T-helper 2 cell treated with Interferon-gamma antibody and Interleukin-4, amounts not matched to agents 5 μg/mL and 100 μg/mL, for 36 hours (primary cell): ENCODE data around the gene ALX4.
A peak's percentile ranks its signal among the peaks of the same experiment; 100 is the strongest.

Source experiments
- DNase-seq: peaks from one replicate; pipeline ENCODE4 v3.0.0; 2021; ENCODE audit warnings: low spot score
- H3K27ac Mint-ChIP-seq: one replicate; pipeline ENCODE4 v1.8.0; 2021; ENCODE audit warnings: mild to moderate bottlenecking, mixed read lengths
- H3K27me3 Mint-ChIP-seq: one replicate; pipeline ENCODE4 v1.8.0; 2021; ENCODE audit warnings: low read depth, mixed read lengths
- H3K36me3 Mint-ChIP-seq: one replicate; pipeline ENCODE4 v1.8.0; 2021; ENCODE audit warnings: low read depth, mixed read lengths
- H3K4me1 Mint-ChIP-seq: one replicate; pipeline ENCODE4 v1.8.0; 2021; ENCODE audit warnings: low read depth, mixed read lengths
- H3K4me3 Mint-ChIP-seq: one replicate; pipeline ENCODE4 v1.8.0; 2022; ENCODE audit warnings: mild to moderate bottlenecking, moderate library complexity, mixed read lengths
- H3K9me3 Mint-ChIP-seq: one replicate; pipeline ENCODE4 v1.8.0; 2021; ENCODE audit warnings: mixed read lengths

The ALX4 gene

GRCh38 chr11:44305470-44306051 is 4.4 kb downstream of the ALX4 start:
- peak; percentile 28 for DNase-seq
- Mint-ChIP-seq H3K27ac (peak overlapping the region; percentile 60), H3K9me3 (no peaks in the 10 kb centered on the region)

GRCh38 chr11:44305026-44305469 is 4.9 kb downstream of the ALX4 start:
- Mint-ChIP-seq H3K9me3 (no peaks in the 10 kb centered on the region), H3K36me3 (peaks cover 3% of the 10 kb centered on the region), H3K27me3 (peaks cover 87% of the 10 kb centered on the region), H3K4me1 (peaks cover 15% of the 10 kb centered on the region), H3K4me3 (peak overlapping the region; percentile 87), H3K27ac (peak overlapping the region; percentile 60)
- no peak for DNase-seq

More at GRCh38 chr11:44305470-44306051, 4.4 kb downstream of the ALX4 start:
- H3K4me3 Mint-ChIP-seq, result peak overlapping the region; percentile 87
- H3K4me1 Mint-ChIP-seq, result peaks cover 15% of the 10 kb centered on the region
- peaks cover 89% of the 10 kb centered on the region for H3K27me3 Mint-ChIP-seq
- peaks cover 3% of the 10 kb centered on the region for H3K36me3 Mint-ChIP-seq

GRCh38 chr11:44304091-44305025 is 5.6 kb downstream of the ALX4 start:
- Mint-ChIP-seq H3K36me3 (peaks cover 3% of the 10 kb centered on the region), H3K27me3 (peaks cover 82% of the 10 kb centered on the region), H3K4me1 (peaks cover 15% of the 10 kb centered on the region), H3K4me3 (peak overlapping the region; percentile 87), H3K27ac (no peak overlapping the region), H3K9me3 (no peaks in the 10 kb centered on the region)
- DNase-seq, result no peak

- Mint-ChIP-seq H3K27me3 (peaks cover 76% of the 10 kb centered on the region), H3K9me3 (no peaks in the 10 kb centered on the region), H3K36me3 (peaks cover 3% of the 10 kb centered on the region), H3K27ac (no peak overlapping the region), H3K4me1 (peaks cover 15% of the 10 kb centered on the region), H3K4me3 (no peak overlapping the region)
- DNase-seq, result no peak
These were observed 6.5 kb downstream of the ALX4 start for GRCh38 chr11:44303401-44303938.

GRCh38 chr11:44301564-44302271 is 8.2 kb downstream of the ALX4 start:
- Mint-ChIP-seq H3K4me3 (no peak overlapping the region), H3K9me3 (no peaks in the 10 kb centered on the region), H3K27ac (no peak overlapping the region), H3K36me3 (peaks cover 2% of the 10 kb centered on the region), H3K27me3 (peaks cover 58% of the 10 kb centered on the region), H3K4me1 (peaks cover 14% of the 10 kb centered on the region)
- DNase-seq, result peak; percentile 17

- H3K27ac Mint-ChIP-seq, result no peak overlapping the region
These were observed 8.9 kb downstream of the ALX4 start for GRCh38 chr11:44300844-44301563.

GRCh38 chr11:44298862-44299261 is 11.1 kb downstream of the ALX4 start:
- H3K27me3 Mint-ChIP-seq, result peaks cover 31% of the 10 kb centered on the region

More at GRCh38 chr11:44300844-44301563, 8.9 kb downstream of the ALX4 start:
- Mint-ChIP-seq H3K9me3 (no peaks in the 10 kb centered on the region), H3K4me3 (no peak overlapping the region), H3K27me3 (peaks cover 52% of the 10 kb centered on the region), H3K36me3 (no peaks in the 10 kb centered on the region), H3K4me1 (peaks cover 9% of the 10 kb centered on the region)
- no peak for DNase-seq

GRCh38 chr11:44290208-44290607 is 19.7 kb downstream of the ALX4 start:
- no peak for DNase-seq
- Mint-ChIP-seq H3K27me3 (no peaks in the 10 kb centered on the region), H3K4me1 (no peaks in the 10 kb centered on the region), H3K9me3 (no peaks in the 10 kb centered on the region), H3K36me3 (no peaks in the 10 kb centered on the region), H3K4me3 (no peak overlapping the region), H3K27ac (no peak overlapping the region)

More at GRCh38 chr11:44298862-44299261, 11.1 kb downstream of the ALX4 start:
- no peak for DNase-seq
- H3K4me1 Mint-ChIP-seq, result no peaks in the 10 kb centered on the region
- no peaks in the 10 kb centered on the region for H3K36me3 Mint-ChIP-seq
- no peak overlapping the region for H3K27ac Mint-ChIP-seq
- H3K4me3 Mint-ChIP-seq, result no peak overlapping the region
- H3K9me3 Mint-ChIP-seq, result no peaks in the 10 kb centered on the region

GRCh38 chr11:44288133-44288526 is 21.8 kb downstream of the ALX4 start:
- no peak for DNase-seq
- H3K36me3 Mint-ChIP-seq, result no peaks in the 10 kb centered on the region
- no peak overlapping the region for H3K4me3 Mint-ChIP-seq
- H3K9me3 Mint-ChIP-seq, result no peaks in the 10 kb centered on the region
- no peaks in the 10 kb centered on the region for H3K27me3 Mint-ChIP-seq
- no peak overlapping the region for H3K27ac Mint-ChIP-seq
- H3K4me1 Mint-ChIP-seq, result no peaks in the 10 kb centered on the region

- Mint-ChIP-seq H3K36me3 (no peaks in the 10 kb centered on the region), H3K27me3 (no peaks in the 10 kb centered on the region), H3K9me3 (no peaks in the 10 kb centered on the region), H3K4me1 (no peaks in the 10 kb centered on the region), H3K4me3 (no peak overlapping the region), H3K27ac (no peak overlapping the region)
- no peak for DNase-seq
These were observed 23.0 kb downstream of the ALX4 start for GRCh38 chr11:44286911-44287310.

- Mint-ChIP-seq H3K9me3 (no peaks in the 10 kb centered on the region), H3K4me3 (no peak overlapping the region), H3K4me1 (no peaks in the 10 kb centered on the region), H3K27me3 (no peaks in the 10 kb centered on the region), H3K27ac (no peak overlapping the region), H3K36me3 (no peaks in the 10 kb centered on the region)
- peak; percentile 32 for DNase-seq
These were observed 23.6 kb downstream of the ALX4 start for GRCh38 chr11:44286268-44286880.

- Mint-ChIP-seq H3K36me3 (no peaks in the 10 kb centered on the region), H3K27ac (no peak overlapping the region), H3K4me1 (no peaks in the 10 kb centered on the region), H3K4me3 (no peak overlapping the region), H3K9me3 (no peaks in the 10 kb centered on the region), H3K27me3 (no peaks in the 10 kb centered on the region)
- DNase-seq, result no peak
These were observed 24.2 kb downstream of the ALX4 start for GRCh38 chr11:44285756-44286155.

- Mint-ChIP-seq H3K4me1 (no peaks in the 10 kb centered on the region), H3K9me3 (no peaks in the 10 kb centered on the region), H3K27me3 (peaks cover 3% of the 10 kb centered on the region), H3K27ac (no peak overlapping the region), H3K4me3 (no peak overlapping the region), H3K36me3 (no peaks in the 10 kb centered on the region)
- DNase-seq, result no peak
These were observed 27.3 kb downstream of the ALX4 start for GRCh38 chr11:44282620-44283019.
